OCI-LY1 (cell line): ENCODE data around the gene B3GLCT.

Experiments used
- CTCF ChIP-seq: fragments of 200-600 bp; sonication (generic), shearing (Covaris generic); IDR thresholded peaks from 2 replicates; pipeline ENCODE4 v1.5.1; 2017; ENCODE audit warnings: mild to moderate bottlenecking, antibody characterized with exemption, low read length, moderate library complexity, mixed read lengths
- EZH2 ChIP-seq: fragments of 200-600 bp; sonication (generic), shearing (Covaris generic); IDR thresholded peaks from 2 replicates; pipeline ENCODE4 v1.8.0; 2017; ENCODE audit warnings: borderline replicate concordance, mixed run types, mild to moderate bottlenecking, antibody characterized with exemption, low read length, moderate library complexity, mixed read lengths

- TF ChIP-seq CTCF (no peak), EZH2 (no peak)
Observed at GRCh38 chr13:31209841-31210210, 10.1 kb downstream of the B3GLCT start.
